ENCODE data around the gene NLRC3. TPM values are rescaled to one million over a fixed set of nuclear protein-coding genes. Genes with fewer than 3 reads are reported as not detected.

The NLRC3 gene
- total and polyA plus RNA-seq, 2 donors from 2014 or later = 0.52 to 5.3 TPM

DNA sequence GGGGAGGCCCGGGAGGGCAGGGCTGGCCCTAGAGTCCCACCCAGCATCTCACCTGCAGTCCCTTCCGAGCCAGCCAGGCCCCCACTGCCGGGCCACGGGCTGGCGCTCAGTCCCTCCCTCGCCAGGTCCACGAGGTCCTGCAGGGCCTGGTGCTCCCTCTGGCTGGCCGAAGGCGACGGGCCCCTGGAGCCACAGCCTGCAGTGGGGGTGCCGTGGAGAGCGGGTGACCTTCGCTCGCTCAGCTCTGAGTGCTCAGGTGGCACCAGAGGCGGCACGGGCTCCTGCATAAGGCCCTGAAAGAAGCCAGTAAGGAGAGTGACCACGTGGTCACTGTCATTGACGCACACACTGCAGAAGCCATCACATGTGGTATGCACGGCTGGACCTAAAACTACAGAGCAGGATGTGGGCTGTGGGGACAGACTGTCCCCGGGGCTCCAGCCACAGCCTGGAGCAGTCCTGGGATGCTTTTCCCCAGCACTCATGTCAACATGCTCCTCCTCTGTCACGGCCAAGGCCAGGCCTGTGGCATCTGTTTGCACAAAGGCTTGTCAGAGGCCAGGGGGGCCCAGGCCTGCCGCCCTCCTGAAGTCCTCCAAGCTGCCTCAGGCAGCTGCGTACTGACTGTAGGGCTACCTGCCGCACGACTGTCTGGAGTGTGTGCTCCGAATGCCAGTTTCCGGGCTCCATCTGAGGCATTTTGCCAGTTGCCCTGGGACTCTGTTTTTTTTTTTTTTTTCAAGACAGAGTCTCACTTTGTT lies 19.1 kb upstream of the NLRC3 start:
- intact Hi-C loops (cut with DNase I) = no loop called here
- peak in 1 of 5 donors; percentile 63 for DNase-seq
- Histone ChIP-seq H3K27ac (ENCODE audit: low read depth in 2 of 2, low read length in 2 of 2) (no peak overlapping the region), H3K9me3 (ENCODE audit: control insufficient read depth in 2 of 3, insufficient read depth in 1 of 3, low read length in 3 of 3) (no peaks in the 10 kb centered on the region), H3K27me3 (ENCODE audit: control insufficient read depth, insufficient read depth, low read length) (no peaks in the 10 kb centered on the region), H3K9ac (ENCODE audit: low read length in 3 of 3) (no peak overlapping the region), H3K36me3 (ENCODE audit: control insufficient read depth in 2 of 3, insufficient read depth in 3 of 3, low read length in 3 of 3) (peaks cover 0 to 3% (median 0%) of the 10 kb centered on the region in 3 donors), H3K4me3 (ENCODE audit: low read length in 3 of 3) (no peak overlapping the region), H3K4me1 (ENCODE audit: control insufficient read depth in 2 of 3, insufficient read depth in 2 of 3, low read depth in 1 of 3, low read length in 3 of 3) (no peaks in the 10 kb centered on the region)
- TF ChIP-seq, protein P1, sequence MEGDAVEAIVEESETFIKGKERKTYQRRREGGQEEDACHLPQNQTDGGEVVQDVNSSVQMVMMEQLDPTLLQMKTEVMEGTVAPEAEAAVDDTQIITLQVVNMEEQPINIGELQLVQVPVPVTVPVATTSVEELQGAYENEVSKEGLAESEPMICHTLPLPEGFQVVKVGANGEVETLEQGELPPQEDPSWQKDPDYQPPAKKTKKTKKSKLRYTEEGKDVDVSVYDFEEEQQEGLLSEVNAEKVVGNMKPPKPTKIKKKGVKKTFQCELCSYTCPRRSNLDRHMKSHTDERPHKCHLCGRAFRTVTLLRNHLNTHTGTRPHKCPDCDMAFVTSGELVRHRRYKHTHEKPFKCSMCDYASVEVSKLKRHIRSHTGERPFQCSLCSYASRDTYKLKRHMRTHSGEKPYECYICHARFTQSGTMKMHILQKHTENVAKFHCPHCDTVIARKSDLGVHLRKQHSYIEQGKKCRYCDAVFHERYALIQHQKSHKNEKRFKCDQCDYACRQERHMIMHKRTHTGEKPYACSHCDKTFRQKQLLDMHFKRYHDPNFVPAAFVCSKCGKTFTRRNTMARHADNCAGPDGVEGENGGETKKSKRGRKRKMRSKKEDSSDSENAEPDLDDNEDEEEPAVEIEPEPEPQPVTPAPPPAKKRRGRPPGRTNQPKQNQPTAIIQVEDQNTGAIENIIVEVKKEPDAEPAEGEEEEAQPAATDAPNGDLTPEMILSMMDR (IDR thresholded peaks at IDR 0.05; ENCODE audit: borderline replicate concordance, extremely low read depth, insufficient read depth) = no peak
- no peak for FAIRE-seq

DNA sequence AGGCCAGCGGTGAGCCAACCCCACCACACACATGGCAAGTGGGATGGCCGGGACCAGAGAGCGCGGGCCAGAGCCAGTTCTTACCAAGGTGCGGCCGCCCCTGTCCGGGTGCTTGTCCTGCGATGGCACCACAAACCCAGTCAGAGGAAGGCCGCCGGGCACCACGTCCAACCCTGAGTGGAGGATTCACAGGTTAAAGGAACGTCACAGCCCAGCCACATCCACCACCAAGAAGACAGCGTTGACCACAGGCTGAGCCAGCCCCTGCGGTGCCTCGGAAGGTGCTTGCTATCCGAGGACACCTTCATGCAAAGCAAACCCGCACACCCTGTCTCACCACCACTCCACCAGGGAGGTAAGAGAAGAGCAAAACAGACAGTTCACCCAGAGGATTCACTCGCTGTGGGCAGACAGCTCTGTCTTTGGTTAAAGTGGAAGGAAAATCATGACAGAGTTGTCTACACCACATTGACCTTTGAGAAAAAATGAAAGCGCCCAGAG lies 18.4 kb upstream of the NLRC3 start:
- no peak overlapping the region for H3K9ac ChIP-seq (ENCODE audit: low read length in 3 of 3)
- no peak overlapping the region for H3K27ac ChIP-seq (ENCODE audit: low read depth in 2 of 2, low read length in 2 of 2)
- H3K9me3 ChIP-seq (ENCODE audit: control insufficient read depth in 2 of 3, insufficient read depth in 1 of 3, low read length in 3 of 3) = no peaks in the 10 kb centered on the region
- H3K27me3 ChIP-seq (ENCODE audit: control insufficient read depth, insufficient read depth, low read length) = no peaks in the 10 kb centered on the region
- TF ChIP-seq, protein P1 (IDR thresholded peaks at IDR 0.05; ENCODE audit: borderline replicate concordance, extremely low read depth, insufficient read depth) = no peak
- no peaks in the 10 kb centered on the region for H3K4me1 ChIP-seq (ENCODE audit: control insufficient read depth in 2 of 3, insufficient read depth in 2 of 3, low read depth in 1 of 3, low read length in 3 of 3)
- no peaks in the 10 kb centered on the region for H3K36me3 ChIP-seq (ENCODE audit: control insufficient read depth in 2 of 3, insufficient read depth in 3 of 3, low read length in 3 of 3)
- H3K4me3 ChIP-seq (ENCODE audit: low read length in 3 of 3) = no peak overlapping the region
- intact Hi-C loops (cut with DNase I) = no loop called here
- DNase-seq (peak in 1 of 5 donors; percentile 65), FAIRE-seq (no peak)

DNA sequence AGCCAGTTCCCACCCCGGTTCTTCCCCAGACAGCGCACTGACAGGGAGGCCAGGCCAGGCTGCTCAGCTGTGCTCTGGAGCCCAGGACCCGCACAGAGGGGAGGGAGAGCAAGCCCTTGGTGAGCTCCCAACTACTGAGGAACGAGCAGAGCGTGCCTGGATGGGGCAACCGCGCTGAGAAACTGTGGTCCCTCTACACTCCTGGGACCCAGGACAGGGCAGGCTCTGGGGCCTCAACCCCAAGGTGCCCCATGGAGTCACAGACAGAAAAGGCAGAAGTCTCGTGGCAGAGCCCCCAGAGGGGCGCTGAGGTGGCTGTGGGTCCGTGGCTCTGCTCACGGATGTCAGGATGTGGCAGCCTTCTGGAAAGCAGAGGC lies 17.9 kb upstream of the NLRC3 start:
- Histone ChIP-seq H3K36me3 (ENCODE audit: control insufficient read depth in 2 of 3, insufficient read depth in 3 of 3, low read length in 3 of 3) (no peaks in the 10 kb centered on the region), H3K9ac (ENCODE audit: low read length in 3 of 3) (no peak overlapping the region), H3K4me3 (ENCODE audit: low read length in 3 of 3) (no peak overlapping the region), H3K9me3 (ENCODE audit: control insufficient read depth in 2 of 3, insufficient read depth in 1 of 3, low read length in 3 of 3) (no peaks in the 10 kb centered on the region), H3K27me3 (ENCODE audit: control insufficient read depth, insufficient read depth, low read length) (no peaks in the 10 kb centered on the region), H3K27ac (ENCODE audit: low read depth in 2 of 2, low read length in 2 of 2) (no peak overlapping the region), H3K4me1 (ENCODE audit: control insufficient read depth in 2 of 3, insufficient read depth in 2 of 3, low read depth in 1 of 3, low read length in 3 of 3) (no peaks in the 10 kb centered on the region)
- DNase-seq = peak in 1 of 5 donors; percentile 52
- no peak for FAIRE-seq
- TF ChIP-seq, protein P1 (IDR thresholded peaks at IDR 0.05; ENCODE audit: borderline replicate concordance, extremely low read depth, insufficient read depth) = no peak
- intact Hi-C loops (cut with DNase I) = no loop called here
